ENCODE data around the gene RIPOR3.
"Not testable (repeated sequence)": the region's sequence is repeated elsewhere in the genome, so short reads cannot be mapped to it uniquely, and the experiment has no call there.

The RIPOR3 gene

GRCh38 chr20:50574586-50574985 is 116.8 kb downstream of the RIPOR3 start:
- no peak for DNase-seq (ENCODE audit: low spot score)

DNA sequence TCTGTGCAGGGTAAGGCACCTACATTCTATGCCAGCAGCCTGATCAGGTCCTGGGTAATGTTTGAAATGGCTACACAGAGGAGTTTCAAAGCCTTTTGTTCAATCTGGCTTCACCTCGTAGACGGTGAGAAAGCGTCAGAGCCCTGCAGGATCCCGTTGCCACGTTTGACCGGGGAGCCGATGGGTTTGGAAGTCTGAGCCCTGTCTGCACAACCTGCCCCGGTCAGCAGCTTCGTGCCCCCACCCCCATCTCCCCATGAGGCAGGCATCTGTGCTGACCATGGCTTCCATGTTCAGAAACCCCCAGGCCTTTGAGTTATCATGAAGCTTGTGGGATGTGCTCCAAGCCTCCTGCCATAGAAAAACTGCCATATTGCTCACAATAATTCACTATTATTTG is 117.2 kb downstream of the RIPOR3 start:
- DNase-seq (ENCODE audit: low spot score): no peak

- no peak for DNase-seq (ENCODE audit: low spot score)
Observed at GRCh38 chr20:50572938-50573777, 118.2 kb downstream of the RIPOR3 start.

- no peak for DNase-seq (ENCODE audit: low spot score)
Observed at GRCh38 chr20:50571466-50571865, 119.9 kb downstream of the RIPOR3 start.

DNA sequence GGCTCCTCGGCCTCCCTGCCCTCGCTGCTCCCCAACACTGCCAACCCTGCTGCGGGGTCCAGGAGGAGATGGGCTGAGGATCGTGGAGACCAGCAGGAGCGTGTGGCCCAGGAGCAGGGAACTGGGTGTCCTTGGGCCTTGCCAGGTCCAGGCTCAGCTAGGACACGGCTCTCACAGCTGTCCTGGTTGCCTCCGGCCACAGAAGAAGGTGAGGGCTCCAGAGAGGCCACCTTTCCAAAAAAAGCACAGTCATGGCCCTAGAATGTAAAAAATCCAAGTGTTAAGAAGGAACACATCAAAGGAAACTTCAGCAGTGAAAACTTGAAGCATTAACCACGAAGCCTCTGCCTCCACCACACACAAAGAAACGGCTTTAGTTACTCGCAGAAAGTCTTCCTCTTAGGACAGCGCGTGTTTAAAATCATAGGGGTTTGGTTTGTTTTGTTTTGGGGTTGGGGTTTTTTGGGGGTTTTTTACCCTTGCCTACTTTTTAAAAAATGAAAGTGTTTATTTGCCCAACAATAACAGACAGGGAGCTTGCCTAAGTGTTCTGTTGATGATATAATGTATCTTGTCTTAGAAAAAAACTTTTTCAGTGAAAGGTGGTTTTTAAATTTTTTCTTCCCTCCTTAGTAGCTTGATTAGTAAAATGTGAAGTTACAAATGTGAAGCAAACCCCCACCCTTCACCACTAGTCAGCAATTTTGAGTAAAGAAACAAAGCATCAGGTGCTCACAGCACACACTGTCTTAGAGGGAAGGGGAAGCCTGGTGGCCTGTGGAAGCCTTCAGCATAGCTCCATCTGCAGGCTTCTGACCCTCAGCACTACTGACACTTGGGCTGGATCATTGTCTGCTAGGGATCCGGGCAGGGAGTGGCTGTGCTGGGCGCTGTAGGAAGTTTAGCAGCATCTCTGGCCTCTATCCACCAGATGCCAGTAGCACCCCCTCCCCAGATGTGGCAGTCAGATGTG is 121.2 kb downstream of the RIPOR3 start:
- peak; percentile 56 for DNase-seq (ENCODE audit: low spot score)

DNA sequence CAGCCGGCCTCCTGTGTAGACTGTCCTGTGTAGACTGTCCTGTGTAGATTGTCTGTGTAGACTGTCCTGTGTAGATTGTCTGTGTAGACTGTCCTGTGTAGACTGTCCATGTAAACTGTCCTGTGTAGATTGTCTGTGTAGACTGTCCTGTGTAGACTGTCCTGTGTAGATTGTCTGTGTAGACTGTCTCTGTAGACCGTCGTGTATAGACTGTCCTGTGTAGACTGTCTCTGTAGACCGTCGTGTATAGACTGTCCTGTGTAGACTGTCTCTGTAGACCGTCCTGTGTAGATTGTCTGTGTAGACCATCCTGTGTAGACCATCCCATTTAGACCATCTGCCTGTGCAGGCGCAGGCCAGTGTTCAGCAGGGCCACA is 121.9 kb downstream of the RIPOR3 start:
- DNase-seq (ENCODE audit: low spot score): not testable (repeated sequence)

GRCh38 chr20:50568549-50568942 is 122.8 kb downstream of the RIPOR3 start:
- no peak for DNase-seq (ENCODE audit: low spot score)

DNA sequence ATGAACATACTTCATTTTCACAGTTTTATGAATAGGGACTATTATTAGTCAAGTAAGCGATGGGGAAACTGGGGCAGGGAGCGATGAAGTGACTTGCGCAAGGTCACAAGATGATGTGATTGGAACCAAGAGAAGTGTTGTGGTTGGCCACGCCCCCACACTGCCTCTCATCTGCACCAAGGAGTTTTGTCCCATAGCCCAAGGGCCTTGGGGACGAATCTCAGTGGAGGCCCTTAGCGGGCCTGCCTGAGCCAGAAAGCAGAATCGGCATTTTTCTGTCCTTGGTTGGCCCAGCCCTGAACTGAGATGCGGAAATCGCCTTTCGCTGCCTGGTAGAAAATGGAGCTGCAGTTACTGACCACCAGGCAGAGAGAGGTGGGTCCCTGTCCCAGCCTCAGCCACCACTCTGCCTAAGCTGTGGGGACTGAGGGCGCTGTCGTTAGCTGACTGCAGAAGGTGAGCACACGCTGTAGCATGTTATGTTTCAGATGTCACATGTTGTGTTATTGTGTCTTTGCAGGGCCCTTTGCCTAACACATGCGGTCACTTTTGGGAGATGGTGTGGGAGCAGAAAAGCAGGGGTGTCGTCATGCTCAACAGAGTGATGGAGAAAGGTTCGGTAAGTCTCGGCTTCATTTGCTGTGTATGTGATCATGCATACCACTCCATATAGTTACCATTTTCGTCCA is 123.3 kb downstream of the RIPOR3 start:
- no peak for DNase-seq (ENCODE audit: low spot score)

- no peak for DNase-seq (ENCODE audit: low spot score)
Observed at GRCh38 chr20:50565871-50566270, 125.5 kb downstream of the RIPOR3 start.

DNA sequence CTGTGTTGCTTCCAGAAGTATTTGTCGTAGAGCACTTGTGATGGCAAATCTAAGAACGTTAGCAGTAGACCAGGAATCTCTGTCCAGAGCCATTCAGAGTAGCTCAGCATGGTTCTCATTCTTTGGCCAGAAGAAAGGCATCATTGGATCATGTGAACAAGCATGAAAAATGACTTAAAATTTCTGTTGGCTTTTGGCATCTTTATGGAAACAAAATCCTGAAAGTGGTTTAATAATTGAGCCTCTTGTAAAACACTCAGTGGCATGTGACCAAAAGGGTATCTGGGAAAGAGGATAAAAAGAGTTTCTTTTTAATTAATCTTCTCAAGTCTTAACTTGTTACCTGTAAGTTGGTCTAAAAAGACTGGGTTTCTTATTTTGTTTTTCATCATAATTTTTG is 126.0 kb downstream of the RIPOR3 start:
- DNase-seq (ENCODE audit: low spot score): no peak

DNA sequence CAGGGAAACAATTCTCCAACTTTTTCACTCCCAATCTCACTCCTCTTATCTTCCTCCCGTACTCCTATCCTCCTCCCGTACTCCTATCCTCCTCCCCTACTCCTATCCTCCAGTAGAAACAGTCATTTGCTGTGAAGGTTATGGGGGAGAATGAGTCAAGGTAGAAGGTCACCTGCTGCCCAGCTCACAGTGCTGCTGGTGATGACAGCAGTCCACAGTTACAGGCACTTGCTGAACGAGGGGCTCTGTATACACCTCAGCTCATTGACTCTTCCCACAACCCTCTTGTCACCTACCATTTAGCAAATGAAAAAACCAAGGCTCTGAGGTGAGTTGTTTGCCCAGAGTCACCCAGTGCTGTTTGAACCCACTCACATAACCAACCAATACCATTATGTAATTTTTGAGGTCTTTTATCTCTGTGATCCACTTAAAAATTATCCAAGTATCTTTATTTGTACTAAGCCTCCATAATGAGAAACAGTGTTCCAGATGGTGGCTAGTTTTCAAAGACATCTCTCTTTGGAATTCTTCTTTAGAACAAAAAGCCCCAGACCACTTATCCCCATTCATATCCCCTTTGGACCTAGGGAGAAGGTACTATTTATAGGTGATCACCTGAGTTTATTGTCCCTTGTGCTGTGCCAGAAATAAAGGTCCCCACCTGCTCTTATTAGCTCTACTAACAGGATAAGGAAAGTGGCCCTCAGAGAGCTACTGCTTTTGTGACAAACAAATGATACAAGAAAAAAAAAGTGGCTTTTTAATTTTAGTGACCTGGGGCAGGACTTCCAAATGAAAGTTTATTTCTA is 128.0 kb downstream of the RIPOR3 start:
- no peak for DNase-seq (ENCODE audit: low spot score)

- DNase-seq (ENCODE audit: low spot score): no peak
Observed at GRCh38 chr20:50562262-50562701, 129.1 kb downstream of the RIPOR3 start.

DNA sequence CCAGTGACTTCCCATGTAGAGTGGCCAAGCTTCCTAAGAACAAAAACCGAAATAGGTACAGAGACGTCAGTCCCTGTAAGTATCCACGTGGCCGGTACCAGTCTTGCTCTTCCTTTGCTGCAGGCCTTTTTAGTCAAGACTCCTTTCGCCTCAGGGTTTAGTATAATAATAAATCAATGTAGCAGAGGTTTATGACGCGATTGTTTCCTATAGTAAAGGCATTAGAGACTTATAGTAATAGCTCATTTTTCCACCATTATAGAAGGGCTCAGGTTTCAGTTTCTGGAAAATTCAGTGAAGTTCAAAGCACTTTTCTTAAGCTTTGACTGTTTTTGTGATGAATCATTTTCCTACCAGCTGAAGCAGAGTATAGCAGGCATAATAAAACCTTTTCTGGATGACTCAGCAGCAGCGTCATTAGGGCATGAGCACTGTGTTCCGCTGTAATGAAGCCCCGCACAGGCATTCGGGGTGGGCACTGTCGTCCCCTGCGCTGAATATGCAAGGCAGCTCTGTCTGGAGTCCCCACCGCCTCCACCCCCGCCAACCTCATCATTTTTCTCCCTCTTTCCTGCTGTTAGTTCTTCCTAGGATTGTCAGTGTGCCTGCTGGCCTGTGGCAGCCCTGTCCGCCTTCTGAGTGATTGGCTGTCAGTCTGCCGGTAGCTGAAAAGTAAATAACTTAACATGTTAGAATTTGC is 129.8 kb downstream of the RIPOR3 start:
- peak; percentile 54 for DNase-seq (ENCODE audit: low spot score)

GRCh38 chr20:50560867-50561266 is 130.5 kb downstream of the RIPOR3 start:
- DNase-seq (ENCODE audit: low spot score): no peak

- DNase-seq (ENCODE audit: low spot score): no peak
Observed at GRCh38 chr20:50559856-50560638, 131.3 kb downstream of the RIPOR3 start.

DNA sequence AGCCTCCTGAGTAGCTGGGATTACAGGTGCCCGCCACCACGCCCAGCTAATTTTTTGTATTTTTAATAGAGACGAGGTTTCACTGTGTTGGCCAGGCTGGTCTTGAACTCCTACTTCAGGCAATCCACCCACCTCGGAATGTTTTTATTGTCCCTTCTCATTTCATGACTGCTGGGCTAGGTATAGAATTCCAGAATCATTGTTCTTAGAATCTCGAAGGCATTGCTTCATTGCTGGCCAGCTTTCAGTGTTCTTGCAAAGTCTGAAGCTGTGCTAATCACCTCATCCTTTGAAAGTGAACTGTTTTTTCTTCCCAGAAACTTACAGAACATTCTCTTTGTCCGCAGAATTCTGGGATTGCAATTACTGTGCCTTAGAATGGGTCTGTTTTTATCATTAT is 132.2 kb downstream of the RIPOR3 start:
- DNase-seq (ENCODE audit: low spot score): no peak

DNA sequence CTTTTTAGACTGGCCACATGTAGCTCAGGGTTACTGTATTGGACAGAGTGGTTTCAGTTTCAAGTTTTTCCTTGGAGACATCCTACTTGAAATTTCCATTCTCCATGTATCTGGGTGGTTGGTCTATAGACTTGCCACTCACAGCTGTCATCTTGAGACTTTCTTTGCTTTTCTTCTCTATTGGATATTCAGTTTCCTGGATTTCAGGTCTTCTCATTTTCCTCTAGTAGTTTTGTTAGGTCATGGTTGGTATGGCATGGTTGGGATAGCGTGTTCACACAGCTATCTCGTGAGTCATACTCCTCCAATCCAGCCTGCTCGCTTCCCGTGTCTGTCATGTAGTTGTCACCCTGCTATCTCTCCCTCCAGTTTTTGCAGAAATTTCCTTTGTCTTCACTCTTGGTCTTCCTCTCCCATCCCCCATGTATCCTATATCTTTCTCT is 132.8 kb downstream of the RIPOR3 start:
- no peak for DNase-seq (ENCODE audit: low spot score)

- no peak for DNase-seq (ENCODE audit: low spot score)
Observed at GRCh38 chr20:50557549-50558134, 133.7 kb downstream of the RIPOR3 start.

- no peak for DNase-seq (ENCODE audit: low spot score)
Observed at GRCh38 chr20:50555662-50556061, 135.7 kb downstream of the RIPOR3 start.
